Measurements from ENCODE around the gene GID4. TPM values are rescaled to one million over a fixed set of nuclear protein-coding genes. Genes with fewer than 3 reads are reported as not detected.

The GID4 gene
- total RNA-seq, 5 donors from 2014 or later (not counting 1 experiment from before 2014, with no cell fraction given), result 7.9 to 12.3 (median 10.0) TPM

GRCh38 chr17:18021372-18021771 lies 17.8 kb upstream of the GID4 start:
- ChIA-PET POLR2A (interaction anchor here in 1 of 2 donors (0.6 to 0.7 kb wide), 2 partner anchors 159 to 351 kb away, joined by 3 to 19 read pairs; no protein-coding TSS in a partner anchor), CTCF (no interaction called here)

GRCh38 chr17:18025241-18025944 lies 13.8 kb upstream of the GID4 start:
- Mint-ChIP-seq H3K9me3 (no peaks in the 10 kb centered on the region), H3K4me3 (no peak overlapping the region), H3K36me3 (peaks cover 32% of the 10 kb centered on the region), H3K27ac (no peak overlapping the region), H3K4me1 (peaks cover 0 to 17% (median 13%) of the 10 kb centered on the region in 3 donors), H3K27me3 (no peaks in the 10 kb centered on the region)
- Histone ChIP-seq H3K27me3 (replicated peaks in 1 of 2; ENCODE audit: control insufficient read depth in 2 of 2, extremely low read depth in 1 of 2, insufficient read depth in 2 of 2, low read length in 1 of 2) (no peaks in the 10 kb centered on the region), H3K27ac (ENCODE audit: low read length) (no peak overlapping the region), H3K4me3 (ENCODE audit: control insufficient read depth in 1 of 2, extremely low read depth in 1 of 2, low read length in 1 of 2) (no peak overlapping the region), H3K4me1 (ENCODE audit: control insufficient read depth in 1 of 2, extremely low read depth in 1 of 2, insufficient read depth in 2 of 2, low read length in 2 of 2) (peaks cover 0 to 19% of the 10 kb centered on the region in 2 experiments), H3K36me3 (ENCODE audit: control insufficient read depth in 2 of 2, extremely low read depth in 1 of 2, insufficient read depth in 1 of 2, low read length in 1 of 2) (peaks cover 22 to 36% of the 10 kb centered on the region in 2 donors), H3K9me3 (no peaks in the 10 kb centered on the region)
- DNase-seq (peak in 2 of 35 experiments; percentile 4 to 33), ATAC-seq (replicated peaks in 1 of 4) (peak in 1 of 4 experiments; percentile 74)
- 30% methylated on average over 2 of the region's 5 CpGs for WGBS (ENCODE audit: insufficient coverage)
- POLR2A ChIA-PET, result interaction anchor here in 1 of 2 donors (0.5 kb wide), 1 partner anchor 55 kb away, joined by 4 read pairs; no protein-coding TSS in a partner anchor
- CTCF ChIA-PET, result interaction anchor here in 1 of 2 donors (0.5 kb wide), 2 partner anchors 57 to 214 kb away, joined by 3 to 6 read pairs; no protein-coding TSS in a partner anchor

More at GRCh38 chr17:18021372-18021771, 17.8 kb upstream of the GID4 start:
- Mint-ChIP-seq H3K4me1 (peaks cover 0 to 11% (median 10%) of the 10 kb centered on the region in 3 donors), H3K9me3 (no peaks in the 10 kb centered on the region), H3K4me3 (no peak overlapping the region), H3K27ac (no peak overlapping the region), H3K36me3 (peaks cover 28% of the 10 kb centered on the region), H3K27me3 (no peaks in the 10 kb centered on the region)
- no peaks in the 10 kb centered on the region for H3K27me3 ChIP-seq (replicated peaks in 1 of 2; ENCODE audit: control insufficient read depth in 2 of 2, extremely low read depth in 1 of 2, insufficient read depth in 2 of 2, low read length in 1 of 2)
- WGBS (ENCODE audit: insufficient coverage), result 98% methylated on average over 4 of the region's 5 CpGs
- H3K4me1 ChIP-seq (ENCODE audit: control insufficient read depth in 1 of 2, extremely low read depth in 1 of 2, insufficient read depth in 2 of 2, low read length in 2 of 2), result peaks cover 0 to 11% of the 10 kb centered on the region in 2 experiments
- DNase-seq, result no peak
- peaks cover 25 to 29% of the 10 kb centered on the region in 2 donors for H3K36me3 ChIP-seq (ENCODE audit: control insufficient read depth in 2 of 2, extremely low read depth in 1 of 2, insufficient read depth in 1 of 2, low read length in 1 of 2)
- ATAC-seq (replicated peaks in 1 of 4), result no peak
- H3K4me3 ChIP-seq (ENCODE audit: control insufficient read depth in 1 of 2, extremely low read depth in 1 of 2, low read length in 1 of 2), result no peak overlapping the region
- H3K9me3 ChIP-seq, result no peaks in the 10 kb centered on the region
- no peak overlapping the region for H3K27ac ChIP-seq (ENCODE audit: low read length)

- 40% methylated on average over 2 of the region's 11 CpGs for WGBS (ENCODE audit: insufficient coverage)
- Histone ChIP-seq H3K9me3 (no peaks in the 10 kb centered on the region), H3K4me1 (ENCODE audit: control insufficient read depth in 1 of 2, extremely low read depth in 1 of 2, insufficient read depth in 2 of 2, low read length in 2 of 2) (peaks cover 0 to 19% of the 10 kb centered on the region in 2 experiments), H3K36me3 (ENCODE audit: control insufficient read depth in 2 of 2, extremely low read depth in 1 of 2, insufficient read depth in 1 of 2, low read length in 1 of 2) (peaks cover 18 to 31% of the 10 kb centered on the region in 2 donors), H3K4me3 (ENCODE audit: control insufficient read depth in 1 of 2, extremely low read depth in 1 of 2, low read length in 1 of 2) (no peak overlapping the region), H3K27me3 (replicated peaks in 1 of 2; ENCODE audit: control insufficient read depth in 2 of 2, extremely low read depth in 1 of 2, insufficient read depth in 2 of 2, low read length in 1 of 2) (no peaks in the 10 kb centered on the region), H3K27ac (ENCODE audit: low read length) (no peak overlapping the region)
- Mint-ChIP-seq H3K9me3 (no peaks in the 10 kb centered on the region), H3K4me1 (peaks cover 0 to 17% (median 13%) of the 10 kb centered on the region in 3 donors), H3K27me3 (no peaks in the 10 kb centered on the region), H3K36me3 (peaks cover 32% of the 10 kb centered on the region), H3K27ac (no peak overlapping the region), H3K4me3 (no peak overlapping the region)
- ATAC-seq (replicated peaks in 1 of 4), result peak; percentile 57 to 99 (median 78)
- ChIA-PET POLR2A (interaction anchor here (0.5 to 0.6 kb wide), 2 partner anchors 38 to 56 kb away, joined by 3 to 4 read pairs; no protein-coding TSS in a partner anchor), CTCF (interaction anchor here in 1 of 2 donors (0.5 kb wide), 1 partner anchor 58 kb away, joined by 6 read pairs; no protein-coding TSS in a partner anchor)
- peak in 33 of 35 experiments; percentile 14 to 73 (median 38) for DNase-seq
These were observed 13.0 kb upstream of the GID4 start for GRCh38 chr17:18025945-18026776.

GRCh38 chr17:18027280-18027679 lies 11.9 kb upstream of the GID4 start:
- peaks cover 0 to 19% of the 10 kb centered on the region in 2 experiments for H3K4me1 ChIP-seq (ENCODE audit: control insufficient read depth in 1 of 2, extremely low read depth in 1 of 2, insufficient read depth in 2 of 2, low read length in 2 of 2)
- no peaks in the 10 kb centered on the region for H3K9me3 ChIP-seq
- Mint-ChIP-seq H3K4me1 (peaks cover under 1 to 17% (median 13%) of the 10 kb centered on the region in 3 donors), H3K27ac (no peak overlapping the region), H3K27me3 (no peaks in the 10 kb centered on the region), H3K9me3 (no peaks in the 10 kb centered on the region), H3K36me3 (peaks cover 32% of the 10 kb centered on the region), H3K4me3 (no peak overlapping the region)
- no peak overlapping the region for H3K4me3 ChIP-seq (ENCODE audit: control insufficient read depth in 1 of 2, extremely low read depth in 1 of 2, low read length in 1 of 2)
- H3K36me3 ChIP-seq (ENCODE audit: control insufficient read depth in 2 of 2, extremely low read depth in 1 of 2, insufficient read depth in 1 of 2, low read length in 1 of 2), result peaks cover 10 to 24% of the 10 kb centered on the region in 2 donors
- POLR2A ChIA-PET, result no interaction called here
- CTCF ChIA-PET, result no interaction called here
- H3K27me3 ChIP-seq (replicated peaks in 1 of 2; ENCODE audit: control insufficient read depth in 2 of 2, extremely low read depth in 1 of 2, insufficient read depth in 2 of 2, low read length in 1 of 2), result no peaks in the 10 kb centered on the region
- no CpG with 5 or more reads among the region's 6 CpGs for WGBS (ENCODE audit: insufficient coverage)
- DNase-seq, result no peak
- ATAC-seq (replicated peaks in 1 of 4), result no peak
- H3K27ac ChIP-seq (ENCODE audit: low read length), result no peak overlapping the region

- Mint-ChIP-seq H3K27ac (no peak overlapping the region), H3K36me3 (peaks cover 32% of the 10 kb centered on the region), H3K4me1 (peaks cover 8 to 24% (median 21%) of the 10 kb centered on the region in 3 donors), H3K4me3 (no peak overlapping the region), H3K9me3 (no peaks in the 10 kb centered on the region), H3K27me3 (no peaks in the 10 kb centered on the region)
- Histone ChIP-seq H3K9me3 (no peaks in the 10 kb centered on the region), H3K27me3 (replicated peaks in 1 of 2; ENCODE audit: control insufficient read depth in 2 of 2, extremely low read depth in 1 of 2, insufficient read depth in 2 of 2, low read length in 1 of 2) (no peaks in the 10 kb centered on the region), H3K4me3 (ENCODE audit: control insufficient read depth in 1 of 2, extremely low read depth in 1 of 2, low read length in 1 of 2) (no peak overlapping the region), H3K36me3 (ENCODE audit: control insufficient read depth in 2 of 2, extremely low read depth in 1 of 2, insufficient read depth in 1 of 2, low read length in 1 of 2) (peaks cover 10 to 24% of the 10 kb centered on the region in 2 donors), H3K27ac (ENCODE audit: low read length) (no peak overlapping the region), H3K4me1 (ENCODE audit: control insufficient read depth in 1 of 2, extremely low read depth in 1 of 2, insufficient read depth in 2 of 2, low read length in 2 of 2) (peaks cover 0 to 19% of the 10 kb centered on the region in 2 experiments)
- DNase-seq, result no peak
- no peak for ATAC-seq (replicated peaks in 1 of 4)
- ChIA-PET CTCF (no interaction called here), POLR2A (interaction anchor here (0.6 kb wide), 2 partner anchors 10 to 29 kb away, joined by 3 to 4 read pairs; no protein-coding TSS in a partner anchor)
- WGBS (ENCODE audit: insufficient coverage), result 91% methylated on average over 4 of the region's 11 CpGs
These were observed 10.9 kb upstream of the GID4 start for GRCh38 chr17:18028114-18028951.

Data from T-cell (primary cell).